NCI-H1105 treated with DMSO at 0.1 percent for 48 hours (cell line): ENCODE results near the gene LIPE.
A peak's percentile ranks its signal among the peaks of the same experiment; 100 is the strongest.

Experiments used
- DNase-seq: peaks from one replicate; lab custom pipeline; 2025; lab: John Stamatoyannopoulos, UW

The LIPE gene

DNA sequence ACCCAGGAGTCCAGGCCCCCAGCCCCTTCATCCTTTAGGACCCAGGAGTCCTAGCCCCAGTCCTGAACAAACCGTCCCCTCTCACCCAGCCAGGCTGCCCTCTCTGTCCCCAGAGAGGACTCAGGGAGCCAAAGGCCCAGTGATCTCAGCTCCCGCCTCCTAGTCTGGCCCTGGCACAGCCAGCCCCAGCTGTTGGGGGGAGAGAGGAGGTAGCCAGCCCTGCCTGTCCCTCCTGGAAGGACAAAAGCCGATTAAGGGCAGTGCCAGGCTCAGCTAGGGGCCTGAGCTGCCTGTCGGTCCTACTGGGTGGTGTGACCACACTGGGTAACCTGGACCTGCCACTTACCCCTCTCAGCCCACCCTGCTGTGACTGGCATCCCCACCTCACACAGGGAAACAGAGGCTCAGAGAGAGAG is 14.5 kb downstream of the LIPE start:
- no peak for DNase-seq

- no peak for DNase-seq
Measured at GRCh38 chr19:42412227-42412626, 15.0 kb downstream of the LIPE start.

- DNase-seq, result no peak
Measured at GRCh38 chr19:42411581-42412178, 15.5 kb downstream of the LIPE start.

DNA sequence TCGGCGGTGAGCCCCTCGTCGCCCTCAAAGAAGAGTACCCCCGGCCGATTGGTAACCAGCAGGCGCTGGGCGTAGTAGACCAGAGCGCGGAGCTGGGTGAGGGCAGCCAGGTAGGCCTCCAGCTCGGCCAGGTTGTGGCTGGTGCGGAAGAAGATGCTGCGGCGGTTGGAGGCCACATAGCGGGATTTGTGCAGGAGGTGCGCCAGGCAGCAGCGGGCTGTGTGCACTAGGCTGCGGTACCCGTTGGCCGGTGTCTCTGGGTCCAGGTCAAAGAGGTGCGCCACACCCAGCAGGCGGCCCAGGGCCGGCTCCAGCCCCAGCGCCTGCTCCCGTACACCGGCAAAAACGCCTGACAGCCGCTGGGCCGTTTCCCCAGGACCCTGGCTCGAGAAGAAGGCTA is 16.8 kb downstream of the LIPE start:
- no peak for DNase-seq

DNA sequence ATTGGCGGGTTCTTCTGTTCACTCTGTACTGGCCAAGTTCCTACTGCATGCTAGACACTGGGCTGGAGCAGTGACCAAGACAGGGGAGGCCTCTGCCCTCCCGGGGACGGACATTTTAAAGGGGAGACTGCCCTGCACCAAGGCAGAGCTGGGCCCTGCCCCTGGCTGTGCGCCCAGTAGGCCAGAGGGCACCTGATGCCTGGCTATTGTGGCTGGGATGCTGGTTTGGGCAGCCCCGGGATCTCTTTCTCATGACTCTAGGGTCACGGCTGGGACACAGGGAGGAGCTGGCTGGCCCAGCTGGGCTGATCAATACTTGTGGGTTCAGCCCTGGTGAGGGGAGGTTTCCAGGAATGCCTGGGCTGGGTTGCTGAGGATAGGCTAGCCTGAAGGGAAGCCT is 17.7 kb downstream of the LIPE start:
- DNase-seq, result no peak

- DNase-seq, result no peak
Measured at GRCh38 chr19:42407816-42408175, 19.4 kb downstream of the LIPE start.

DNA sequence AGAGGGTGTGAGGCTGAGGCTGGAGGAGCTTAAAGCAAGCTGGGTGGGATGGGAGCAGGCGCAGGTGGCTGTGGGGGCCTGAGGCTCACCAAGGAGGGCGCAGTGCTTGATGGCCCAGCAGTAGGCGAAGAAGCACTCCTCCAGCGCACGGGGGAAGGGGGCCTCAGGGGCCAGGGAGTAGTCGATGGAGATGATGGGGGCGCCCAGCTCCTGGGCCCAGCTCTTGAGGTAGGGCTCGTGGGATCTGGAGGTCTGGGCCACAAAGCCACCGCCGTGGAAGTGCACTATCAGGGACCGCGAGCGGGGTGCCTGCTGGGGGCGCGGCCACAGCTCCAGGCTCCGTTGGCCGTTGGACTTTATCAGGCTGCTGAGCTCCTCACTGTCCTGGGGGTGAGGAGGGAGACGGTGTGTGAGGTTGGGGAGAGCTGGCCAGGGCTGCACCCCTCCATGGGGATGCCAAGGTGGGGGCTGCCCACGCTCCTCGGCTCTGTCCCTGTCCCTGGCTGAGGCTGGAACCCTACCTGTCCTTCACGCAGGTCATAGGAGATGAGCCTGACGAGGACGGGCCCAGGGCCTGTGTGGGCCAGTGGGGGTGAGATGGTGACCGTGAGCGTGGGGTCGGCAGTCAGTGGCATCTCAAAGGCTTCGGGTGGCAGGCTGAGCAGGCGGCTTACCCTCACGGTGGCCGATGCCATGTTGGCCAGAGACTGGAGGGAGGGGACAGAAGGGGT is 19.9 kb downstream of the LIPE start:
- DNase-seq, result no peak

DNA sequence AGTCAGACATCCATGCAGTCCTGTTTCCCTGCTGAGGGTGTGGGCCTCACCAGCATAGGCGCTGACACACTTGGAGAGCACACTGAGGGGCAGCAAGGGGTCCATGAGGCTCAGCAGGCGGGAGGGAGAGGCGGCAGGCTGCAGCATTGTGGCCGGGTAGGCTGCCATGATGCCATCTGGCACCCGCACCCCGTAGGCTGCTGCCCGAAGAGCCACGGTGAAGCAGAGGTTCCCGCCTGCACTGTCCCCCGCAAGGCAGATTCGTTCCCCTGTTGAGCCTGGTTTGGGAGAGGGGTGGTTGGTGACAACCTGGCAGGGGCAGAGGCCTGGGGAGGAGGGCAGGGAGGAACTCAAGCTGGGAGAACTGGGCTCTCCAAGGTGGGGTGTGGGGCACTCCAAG is 21.1 kb downstream of the LIPE start:
- no peak for DNase-seq

DNA sequence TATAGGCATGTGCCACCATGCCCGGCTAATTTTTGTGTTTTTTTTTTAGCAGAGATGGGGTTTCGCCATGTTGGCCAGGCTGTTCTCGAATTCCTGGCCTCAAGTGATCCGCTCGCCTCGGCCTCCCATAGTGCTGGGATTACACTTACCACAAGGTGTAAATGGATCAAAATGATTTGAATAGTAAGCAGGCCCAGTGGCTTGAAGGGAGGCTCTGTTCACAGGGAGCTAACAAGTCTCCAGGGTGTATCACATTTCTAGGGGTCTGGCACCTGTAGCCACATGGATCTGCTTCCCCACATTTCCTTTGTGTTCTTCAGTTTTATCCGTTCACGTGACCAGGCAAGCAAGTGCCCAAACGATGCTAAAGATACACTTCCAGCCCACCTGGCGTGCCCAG is 23.6 kb downstream of the LIPE start:
- no peak for DNase-seq

DNA sequence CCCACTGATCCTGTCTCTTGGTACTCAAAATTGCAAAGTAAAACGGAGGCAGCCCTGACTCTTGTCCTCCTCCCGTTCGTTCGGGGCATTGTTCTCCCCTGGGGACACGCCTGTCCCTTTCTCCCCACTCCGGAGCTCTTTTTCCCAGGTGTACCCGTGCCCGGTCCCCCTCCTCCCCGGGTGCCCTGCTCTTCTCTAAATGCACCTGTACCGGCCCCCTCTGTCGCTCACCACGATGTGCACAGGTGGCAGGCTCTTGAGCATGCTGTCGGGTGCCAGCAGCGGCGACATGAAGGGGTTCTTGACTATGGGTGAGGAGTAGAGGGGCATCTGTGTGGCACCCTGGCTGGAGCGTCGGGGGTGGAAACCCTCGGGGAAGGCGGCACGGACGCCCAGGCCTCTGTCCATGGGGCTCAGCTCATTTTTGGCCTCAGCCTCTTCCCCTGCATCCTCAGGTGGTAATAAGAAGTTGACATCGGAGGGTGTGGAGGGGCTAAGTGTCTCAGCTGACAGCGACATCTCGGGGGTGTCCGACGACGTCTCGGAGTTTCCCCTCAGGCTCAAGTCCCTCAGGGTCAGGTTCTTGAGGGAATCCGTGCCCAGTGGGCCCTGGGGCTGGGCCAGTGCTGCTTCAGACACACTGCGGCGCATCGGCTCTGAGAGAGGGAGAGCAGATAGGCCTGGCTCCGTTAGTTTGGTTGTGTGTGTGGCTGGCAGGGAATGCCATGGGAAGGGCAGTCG is 24.6 kb downstream of the LIPE start:
- DNase-seq, result peak; percentile 45

- peak; percentile 76 for DNase-seq
Measured at GRCh38 chr19:42401365-42402303, 25.6 kb downstream of the LIPE start.

DNA sequence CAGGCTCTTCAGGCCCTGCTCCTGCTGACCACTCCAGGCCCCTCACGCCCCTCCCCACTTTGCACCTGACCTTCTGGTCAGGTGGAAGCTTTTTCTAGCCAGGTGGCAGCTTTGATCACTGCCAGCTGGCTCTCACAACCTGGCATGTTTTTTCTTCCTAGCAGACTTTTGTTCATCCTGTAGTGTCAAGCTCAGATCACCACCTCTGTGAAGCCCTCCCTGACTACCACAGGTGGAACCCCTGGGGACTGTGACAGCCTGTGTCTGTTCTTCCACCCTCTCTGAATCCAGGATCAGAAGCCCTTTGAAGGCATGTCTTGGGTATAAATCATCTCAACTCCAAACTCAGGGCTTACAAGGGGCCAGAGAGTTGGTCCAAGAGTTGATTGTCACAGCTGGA is 26.8 kb downstream of the LIPE start:
- DNase-seq, result no peak

- no peak for DNase-seq
Measured at GRCh38 chr19:42397263-42398166, 29.7 kb downstream of the LIPE start.

DNA sequence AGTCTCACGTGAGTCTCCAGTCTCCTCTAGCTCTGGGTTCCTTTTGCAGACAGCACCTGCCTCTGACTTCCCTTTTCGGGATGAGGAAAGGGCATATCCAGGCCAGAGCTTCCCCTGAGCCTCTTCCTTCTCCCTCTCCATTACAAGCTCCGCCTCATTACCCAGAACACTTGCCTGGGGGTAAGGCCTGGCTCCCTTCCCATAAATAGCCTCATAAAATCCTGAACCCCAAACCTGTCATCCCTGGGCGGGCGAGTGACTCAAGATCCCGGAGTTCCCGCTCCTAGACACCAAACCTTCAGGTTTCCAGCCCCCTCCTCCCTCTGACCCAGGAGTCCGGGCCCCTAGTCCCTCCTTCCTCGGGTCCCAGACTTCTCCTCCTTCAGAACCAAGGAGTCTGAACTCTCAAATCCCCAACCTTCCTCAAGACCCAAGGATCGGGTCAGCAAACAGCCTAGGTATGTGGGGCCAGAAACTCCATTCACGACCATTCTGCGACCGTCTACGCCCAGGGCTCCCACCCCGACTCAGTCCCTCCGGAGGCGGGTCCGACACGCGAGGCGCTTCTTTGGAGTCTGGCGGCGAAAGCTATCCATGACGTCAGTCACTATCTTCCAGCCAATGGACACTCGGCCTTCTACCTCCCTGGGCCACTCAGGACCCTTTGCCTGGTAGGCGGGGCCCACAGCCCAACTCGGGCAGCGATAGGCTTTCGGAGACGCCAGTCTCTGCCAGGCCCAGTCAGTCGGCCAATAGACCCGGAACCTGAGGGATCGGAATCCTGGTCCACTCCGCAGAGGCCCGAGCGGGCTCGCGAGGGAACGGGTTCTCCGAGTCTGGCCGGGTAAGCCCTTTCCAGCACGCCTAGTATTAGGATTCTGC is 30.6 kb downstream of the LIPE start:
- DNase-seq, result peak; percentile 98

- DNase-seq, result no peak
Measured at GRCh38 chr19:42394751-42395150, 32.4 kb downstream of the LIPE start.

- DNase-seq, result no peak
Measured at GRCh38 chr19:42392165-42392564, 35.0 kb downstream of the LIPE start.

- DNase-seq, result no peak
Measured at GRCh38 chr19:42389899-42390298, 37.3 kb downstream of the LIPE start, which contains the start of gene CNFN. CNFN (minus strand) TSS chr19:42390297; CDS start chr19:42389037, 1,260 bp downstream.

- DNase-seq, result no peak
Measured at GRCh38 chr19:42388851-42389489, 38.2 kb downstream of the LIPE start.

GRCh38 chr19:42386974-42387707 is 40.0 kb downstream of the LIPE start:
- DNase-seq, result peak; percentile 79
